GM19463 (cell line): Measurements from ENCODE around the gene MAU2.

Experiments used
- ATAC-seq: cut with Tn5 transposase; IDR thresholded peaks from one replicate; pipeline ENCODE4 v1.9.1; 2021; ENCODE audit warnings: mild to moderate bottlenecking, moderate library complexity; ENCODE audit not compliant: unreplicated experiment

Gene MAU2, protein sequence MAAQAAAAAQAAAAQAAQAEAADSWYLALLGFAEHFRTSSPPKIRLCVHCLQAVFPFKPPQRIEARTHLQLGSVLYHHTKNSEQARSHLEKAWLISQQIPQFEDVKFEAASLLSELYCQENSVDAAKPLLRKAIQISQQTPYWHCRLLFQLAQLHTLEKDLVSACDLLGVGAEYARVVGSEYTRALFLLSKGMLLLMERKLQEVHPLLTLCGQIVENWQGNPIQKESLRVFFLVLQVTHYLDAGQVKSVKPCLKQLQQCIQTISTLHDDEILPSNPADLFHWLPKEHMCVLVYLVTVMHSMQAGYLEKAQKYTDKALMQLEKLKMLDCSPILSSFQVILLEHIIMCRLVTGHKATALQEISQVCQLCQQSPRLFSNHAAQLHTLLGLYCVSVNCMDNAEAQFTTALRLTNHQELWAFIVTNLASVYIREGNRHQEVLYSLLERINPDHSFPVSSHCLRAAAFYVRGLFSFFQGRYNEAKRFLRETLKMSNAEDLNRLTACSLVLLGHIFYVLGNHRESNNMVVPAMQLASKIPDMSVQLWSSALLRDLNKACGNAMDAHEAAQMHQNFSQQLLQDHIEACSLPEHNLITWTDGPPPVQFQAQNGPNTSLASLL

DNA sequence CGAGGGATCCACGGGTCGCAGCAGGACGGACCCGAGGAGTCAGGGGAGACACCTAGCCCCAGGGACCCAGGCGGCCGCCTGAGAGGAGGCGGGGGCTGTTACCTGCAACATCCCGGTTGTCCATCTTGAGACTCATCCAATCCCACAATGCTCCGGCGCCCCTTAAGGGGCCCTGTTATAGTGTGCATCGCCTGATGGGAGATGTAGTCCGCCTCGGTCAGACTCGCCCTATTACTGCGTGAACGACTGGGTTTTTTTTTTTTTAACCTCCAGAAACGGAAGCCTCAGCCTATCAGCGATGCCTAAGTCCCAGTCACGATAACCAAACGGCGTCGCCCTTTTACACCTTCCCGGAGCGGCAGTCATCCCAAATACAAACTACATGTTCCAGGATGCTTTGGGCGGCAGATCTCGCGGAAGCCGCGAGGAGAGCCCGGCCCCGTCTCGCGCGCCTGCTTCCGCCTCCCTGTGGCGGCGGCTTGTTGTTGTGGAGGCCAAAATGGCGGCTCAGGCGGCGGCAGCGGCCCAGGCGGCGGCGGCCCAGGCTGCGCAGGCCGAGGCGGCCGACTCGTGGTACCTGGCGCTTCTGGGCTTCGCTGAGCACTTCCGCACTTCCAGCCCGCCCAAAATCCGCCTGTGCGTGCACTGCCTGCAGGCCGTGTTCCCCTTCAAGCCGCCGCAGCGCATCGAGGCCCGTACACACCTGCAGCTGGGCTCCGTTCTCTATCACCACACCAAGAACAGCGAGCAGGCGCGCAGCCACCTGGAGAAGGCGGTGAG lies at the start of gene MAU2, which contains the start of gene SUGP1:
MAU2 (plus strand) TSS at position 469 of the 780 bp plus-strand sequence; CDS start at position 500, 31 bp downstream.
SUGP1 (minus strand) TSS at position 149 of the 780 bp plus-strand sequence; CDS start at position 136, 13 bp downstream.
- peak; percentile 92 for ATAC-seq

DNA sequence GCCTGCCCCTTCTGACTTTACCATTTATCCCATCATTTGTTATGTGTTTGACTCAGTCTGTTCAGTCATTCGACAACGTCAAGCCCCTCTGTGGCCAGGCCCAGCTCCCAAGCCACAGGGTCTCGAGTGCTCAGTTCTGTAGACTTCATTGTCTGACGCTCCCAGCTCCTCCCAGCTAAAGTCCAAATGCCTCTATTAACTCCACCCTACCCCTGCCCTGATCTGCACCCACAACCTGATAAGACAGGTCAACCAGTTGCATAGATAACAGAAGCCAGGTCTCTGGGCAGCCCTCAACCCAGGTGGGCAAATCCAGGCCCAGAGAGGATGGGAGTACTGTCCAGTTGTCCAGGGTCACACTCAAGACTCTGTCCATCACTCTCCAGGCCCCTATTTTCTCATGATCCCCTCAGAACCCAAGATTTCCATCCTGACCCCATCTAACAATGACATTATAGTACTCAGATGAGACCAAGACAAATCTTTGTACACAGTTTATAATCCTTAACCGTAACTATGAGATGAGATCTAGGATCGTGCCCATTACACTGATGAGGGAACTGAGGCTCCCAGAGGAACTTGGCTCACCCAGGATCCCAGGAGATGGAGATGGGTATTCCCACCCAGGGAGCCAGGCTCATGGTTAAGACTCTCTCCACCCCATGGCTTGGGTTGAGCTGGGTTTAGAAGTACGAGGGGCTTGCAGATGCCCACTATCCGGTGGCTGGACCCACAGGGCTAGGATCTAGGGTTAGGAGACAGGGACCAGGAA lies 48.6 kb upstream of the MAU2 start:
- no peak for ATAC-seq

DNA sequence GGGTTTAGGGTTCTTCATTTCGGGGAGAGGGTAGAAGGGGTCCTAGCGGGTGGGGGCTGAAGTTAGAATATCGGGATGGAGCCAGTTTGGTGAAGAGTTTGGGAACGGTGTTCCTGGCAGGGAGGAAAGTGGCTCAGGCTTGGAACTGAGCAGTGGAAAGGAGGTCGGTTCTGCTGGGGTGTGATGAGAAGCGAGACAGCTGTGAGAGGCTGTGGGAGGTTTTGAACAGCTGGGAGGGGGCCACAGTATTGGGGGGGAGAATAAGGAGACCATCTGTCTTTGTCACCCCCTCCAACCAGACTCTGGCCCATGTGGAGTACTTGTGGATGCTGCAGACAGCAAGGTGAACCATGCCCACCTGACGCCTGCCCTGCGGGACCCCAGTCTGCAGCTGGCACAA lies 46.5 kb upstream of the MAU2 start:
- ATAC-seq = no peak

DNA sequence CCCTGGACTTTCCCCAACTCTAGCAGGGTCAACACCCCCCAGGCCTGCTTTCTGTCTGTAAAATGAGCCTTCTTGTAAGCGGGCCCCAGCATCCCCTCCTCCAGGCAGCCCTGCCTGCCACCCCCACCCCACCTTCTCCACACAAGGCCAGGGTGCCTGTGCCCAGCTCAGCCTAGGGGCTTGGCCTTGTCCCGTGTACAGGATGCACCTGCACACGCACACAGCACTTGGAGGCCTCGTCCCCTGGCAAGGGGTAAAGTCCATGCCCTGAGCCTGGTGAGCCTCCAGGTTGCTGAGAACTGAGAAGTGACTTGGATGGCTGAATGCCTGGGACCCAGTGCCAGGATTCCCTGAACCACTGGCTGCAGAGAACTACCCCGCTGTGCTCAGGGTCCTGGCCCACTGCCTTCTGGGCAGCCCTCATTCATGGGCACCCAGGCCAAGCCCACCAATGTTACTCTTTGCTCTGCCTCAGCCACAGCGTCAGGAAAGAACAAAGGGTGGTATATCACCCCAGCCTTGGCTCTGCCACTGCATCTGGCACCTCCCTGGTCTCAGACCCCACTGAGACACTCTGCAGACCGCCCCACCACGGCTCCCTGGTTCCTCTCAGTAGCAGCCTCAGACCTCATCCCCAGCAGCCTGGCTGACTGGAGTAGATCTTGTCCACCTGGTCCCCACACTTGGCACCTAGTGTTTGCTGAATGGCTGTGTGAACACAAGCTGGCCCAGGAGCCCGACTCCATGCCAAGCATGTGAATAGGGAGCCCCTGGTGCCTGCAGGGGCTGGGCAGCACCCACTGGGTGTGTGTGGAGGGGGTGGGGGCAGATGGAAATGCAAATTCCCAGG lies 45.7 kb upstream of the MAU2 start:
- no peak for ATAC-seq

DNA sequence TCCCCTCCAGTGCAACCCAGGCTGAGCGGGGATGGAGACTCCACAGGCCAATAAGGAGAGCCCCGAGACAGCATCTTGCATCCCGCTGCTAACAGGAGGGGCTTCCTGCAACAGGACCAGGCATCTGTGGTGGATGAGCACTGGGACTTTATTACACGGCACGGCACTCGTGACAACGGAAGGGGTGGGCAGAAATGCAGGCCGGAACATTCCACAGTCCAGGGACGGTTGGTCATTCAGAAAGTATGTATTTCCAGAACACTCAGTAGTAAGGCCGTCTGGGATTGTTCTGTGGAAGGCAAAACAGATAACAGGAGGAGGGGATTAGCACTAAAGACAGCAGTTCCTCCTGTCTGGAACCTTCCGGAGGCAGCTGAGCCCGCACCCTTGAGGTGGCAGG lies 44.2 kb upstream of the MAU2 start:
- ATAC-seq = no peak

DNA sequence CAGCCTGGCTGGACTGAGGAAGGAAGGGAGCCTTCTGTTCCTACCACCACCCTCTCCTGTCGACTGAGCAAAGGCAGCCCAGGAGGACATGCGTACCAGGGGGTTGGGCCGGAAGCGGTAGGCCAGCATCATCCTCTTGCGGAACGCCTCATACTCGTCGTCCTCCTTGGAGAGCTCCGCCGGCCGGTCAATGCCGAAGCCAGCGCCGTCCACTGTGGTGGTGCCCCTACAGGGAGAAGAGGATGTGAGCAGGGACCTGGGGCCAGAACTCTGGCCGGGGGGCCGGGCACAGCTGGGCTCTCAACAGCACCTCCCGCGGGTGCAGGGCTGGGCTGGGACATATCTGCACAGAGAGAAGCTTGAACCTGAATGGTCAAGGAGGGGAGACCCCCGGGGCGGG lies 43.8 kb upstream of the MAU2 start:
- no peak for ATAC-seq

DNA sequence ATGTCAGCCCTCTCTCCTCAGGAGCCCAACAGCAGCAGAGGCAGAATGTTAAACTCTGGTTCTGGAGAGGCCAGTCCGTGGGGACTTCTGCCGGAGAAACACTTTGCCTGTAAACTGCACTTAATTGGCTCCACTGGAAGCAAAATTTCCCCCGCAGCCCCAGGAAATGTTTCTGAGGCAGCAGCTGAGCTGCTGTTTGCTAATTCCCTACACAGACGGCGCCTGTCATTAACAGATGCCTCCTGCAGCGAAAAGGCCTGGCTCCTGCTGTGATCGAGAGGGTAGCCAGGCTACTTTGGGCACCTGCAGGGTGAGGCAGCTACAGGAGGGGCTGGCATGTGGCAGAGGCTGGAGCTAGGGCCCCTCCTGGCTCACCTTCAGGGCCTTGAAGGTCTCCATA lies 42.3 kb upstream of the MAU2 start:
- ATAC-seq = no peak

DNA sequence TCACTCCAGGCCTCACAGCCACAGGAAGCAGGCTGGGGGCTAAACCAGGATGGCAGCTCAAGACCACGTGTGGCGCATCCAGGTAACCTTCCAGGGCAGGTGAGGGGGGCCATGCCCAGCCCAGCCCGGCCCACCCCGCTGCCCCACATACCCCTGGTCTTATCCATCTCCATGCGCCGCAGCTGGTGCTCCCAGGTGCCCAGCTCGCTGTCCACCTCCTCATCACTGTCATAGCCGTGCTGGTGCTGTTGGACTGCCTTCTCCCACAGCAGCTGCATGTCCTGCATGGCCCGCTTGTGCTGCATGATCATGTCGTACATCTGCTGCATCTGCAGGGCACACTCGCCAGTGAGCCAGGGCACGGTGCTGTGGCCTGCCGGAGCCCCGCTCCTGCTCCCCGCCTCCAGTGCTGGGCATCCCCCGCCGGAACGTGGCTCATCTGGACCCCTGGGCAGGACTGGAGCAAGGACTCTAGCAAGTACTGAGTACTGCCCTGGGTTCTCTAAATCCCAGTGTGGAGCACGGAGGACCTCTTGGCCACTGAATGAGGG lies 41.5 kb upstream of the MAU2 start:
- no peak for ATAC-seq

DNA sequence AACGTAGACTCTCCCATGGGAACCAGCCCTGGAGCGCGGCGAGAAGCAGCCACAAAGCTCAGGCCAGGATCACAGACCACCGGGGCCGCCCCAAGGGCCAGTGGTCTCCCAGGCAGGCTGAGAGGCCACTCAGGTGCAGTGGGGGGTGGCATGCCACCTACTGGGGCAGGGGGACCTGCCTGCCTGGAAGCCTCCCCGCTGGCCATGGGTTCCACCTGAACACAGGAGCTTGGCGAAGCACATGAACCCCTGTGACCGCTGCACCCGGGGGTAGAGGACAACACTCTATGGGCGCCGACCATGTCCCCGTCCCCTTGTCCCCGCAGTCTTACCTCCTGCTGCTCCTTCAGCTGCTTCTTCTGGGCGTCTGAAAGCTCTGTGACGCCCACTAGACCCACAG lies 40.8 kb upstream of the MAU2 start:
- no peak for ATAC-seq

DNA sequence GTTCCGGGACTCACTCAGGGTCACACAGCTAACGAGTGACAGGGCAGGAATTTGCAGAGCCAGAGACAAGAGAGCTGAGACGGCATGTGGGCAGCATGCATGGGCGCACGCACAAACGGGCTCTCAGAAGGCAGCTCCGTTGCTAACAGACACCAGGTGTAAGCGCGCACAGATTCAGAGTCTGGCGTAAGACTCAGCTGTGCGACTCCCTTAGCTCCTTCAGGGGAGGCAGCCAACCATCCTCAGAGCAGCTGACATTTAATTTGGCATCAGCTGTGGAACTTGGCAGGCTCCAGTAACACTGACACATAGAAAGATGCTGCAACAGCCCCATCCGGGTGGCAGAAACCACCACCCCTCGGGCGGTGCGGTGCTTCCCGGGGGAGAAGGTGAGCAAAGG lies 40.1 kb upstream of the MAU2 start:
- ATAC-seq = no peak

DNA sequence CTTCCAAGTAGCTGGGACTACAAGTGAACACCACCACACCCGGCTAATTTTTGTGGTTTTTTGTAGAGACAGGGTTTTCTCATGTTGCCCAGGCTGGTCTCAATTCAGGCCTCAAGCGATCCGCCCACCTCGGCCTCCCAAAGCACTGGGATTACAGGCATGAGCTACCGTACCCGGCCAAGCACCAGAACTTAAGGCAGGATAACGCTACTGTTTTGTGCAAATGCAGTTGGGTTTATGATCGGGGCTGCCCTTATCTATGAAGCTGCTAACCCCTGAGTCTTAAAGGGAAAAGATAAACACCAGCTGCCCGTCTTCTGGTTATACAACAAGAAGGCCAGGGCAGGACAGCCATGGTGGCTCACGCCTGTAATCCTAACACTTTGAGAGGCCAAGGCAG lies 34.9 kb upstream of the MAU2 start:
- no peak for ATAC-seq

DNA sequence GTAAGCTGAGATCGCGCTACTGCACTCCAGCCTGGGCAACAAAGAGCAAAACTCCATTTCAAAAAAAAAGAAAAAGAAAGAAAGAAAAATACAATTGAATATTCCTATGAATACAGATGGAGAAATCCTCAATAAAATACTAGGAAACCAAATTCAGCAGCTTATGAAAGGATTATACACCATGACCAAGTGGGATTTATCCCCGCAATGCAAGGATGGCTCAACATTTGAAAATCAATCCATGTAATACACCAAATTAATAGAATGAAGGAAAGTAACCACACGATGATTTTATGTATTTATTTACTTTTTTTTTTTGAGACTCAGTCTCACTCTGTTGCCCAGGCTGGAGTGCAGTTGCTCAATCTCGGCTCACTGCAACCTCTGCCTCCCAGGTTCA lies 28.0 kb upstream of the MAU2 start:
- ATAC-seq = no peak

DNA sequence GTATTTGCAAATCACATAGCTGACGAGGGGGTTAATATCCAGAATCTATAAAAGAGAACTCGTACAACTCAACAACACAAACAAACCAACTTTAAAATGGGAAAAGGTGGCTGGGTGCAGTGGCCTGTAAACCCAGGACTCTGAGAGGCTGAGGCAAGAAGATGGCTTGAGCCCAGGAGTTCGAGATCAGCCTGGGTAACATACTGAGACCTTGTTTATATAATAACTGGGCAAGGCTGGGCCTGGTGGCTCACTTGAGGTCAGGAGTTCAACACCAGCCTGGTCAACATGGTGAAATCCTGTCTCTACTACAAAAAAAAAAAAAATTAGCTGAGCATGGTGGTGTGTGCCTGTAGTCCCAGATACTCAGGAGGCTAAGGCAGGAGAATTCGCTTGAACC lies 25.7 kb upstream of the MAU2 start:
- ATAC-seq = no peak

DNA sequence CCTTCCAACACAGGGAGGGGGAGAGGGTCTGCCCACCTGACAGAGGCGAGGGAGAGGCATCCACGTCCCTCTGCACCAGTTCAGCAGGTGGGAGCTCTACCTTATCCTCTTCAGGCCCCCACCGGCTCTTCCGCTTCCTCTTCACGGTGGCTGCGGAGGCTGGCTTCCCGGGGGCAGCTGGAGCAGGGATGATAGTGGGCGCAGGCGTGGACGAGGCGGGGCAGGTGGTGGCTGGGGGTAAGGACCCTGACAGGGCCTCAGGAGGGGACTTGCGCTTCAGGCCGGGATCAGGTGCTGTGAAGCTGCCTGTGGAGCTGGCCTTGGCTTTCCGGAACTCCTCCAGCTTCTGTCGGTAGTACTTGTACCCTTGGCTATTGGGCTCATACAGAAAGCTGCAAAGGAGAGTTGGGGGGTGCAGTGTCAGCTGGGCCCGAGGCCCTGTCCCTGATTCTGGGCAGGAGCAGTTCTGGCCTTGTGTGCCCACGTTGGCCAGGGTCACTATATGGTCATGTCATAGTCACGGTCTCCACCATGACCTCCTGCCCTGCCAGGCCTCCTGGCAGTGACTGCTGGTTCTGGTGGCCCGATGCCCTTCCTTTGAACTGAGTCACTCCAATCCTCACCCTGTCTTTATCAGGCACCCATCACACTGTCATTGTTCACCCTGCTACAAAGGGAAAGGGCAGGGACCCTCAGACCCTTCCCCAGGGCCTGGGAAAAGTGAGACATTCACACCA lies 23.5 kb upstream of the MAU2 start:
- no peak for ATAC-seq

DNA sequence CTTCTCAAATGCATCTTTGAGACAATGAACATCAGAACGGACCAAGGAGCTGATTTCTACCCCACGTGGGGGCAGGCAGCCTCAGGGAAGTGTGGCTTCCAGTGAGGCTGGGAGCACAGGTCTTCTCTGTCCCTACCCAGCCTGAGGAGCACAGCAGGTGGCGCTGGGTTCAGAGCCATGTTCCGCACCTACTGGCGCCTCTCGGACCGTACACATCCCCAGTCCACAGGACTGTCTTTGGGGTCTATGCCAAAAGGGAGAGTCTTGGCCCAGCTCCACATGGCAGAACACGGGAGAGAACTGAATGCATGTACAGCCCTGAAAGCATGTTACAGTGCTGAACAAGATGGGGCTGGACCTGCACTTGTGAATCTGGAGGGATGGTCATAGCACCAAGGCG lies 22.9 kb upstream of the MAU2 start:
- ATAC-seq = no peak

DNA sequence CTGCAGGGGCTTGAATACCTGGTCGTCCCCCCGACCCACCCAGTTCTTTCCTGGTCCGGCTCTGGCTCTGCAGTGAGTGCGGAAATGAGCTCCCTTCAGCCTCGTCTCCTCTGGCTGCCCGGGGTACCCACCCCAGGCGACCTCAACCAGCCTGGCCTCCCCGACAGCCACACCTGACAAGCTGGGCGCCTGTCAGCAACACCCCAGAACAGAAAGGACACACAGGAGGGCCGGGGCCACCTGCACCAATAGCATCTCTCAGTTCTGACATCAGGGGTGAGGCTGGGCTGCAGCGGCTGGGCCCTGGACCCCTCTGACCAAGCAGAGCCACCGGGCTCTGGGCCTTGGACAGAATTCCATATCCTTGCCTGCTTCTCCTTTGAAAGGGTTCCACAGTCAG lies 20.0 kb upstream of the MAU2 start:
- no peak for ATAC-seq

DNA sequence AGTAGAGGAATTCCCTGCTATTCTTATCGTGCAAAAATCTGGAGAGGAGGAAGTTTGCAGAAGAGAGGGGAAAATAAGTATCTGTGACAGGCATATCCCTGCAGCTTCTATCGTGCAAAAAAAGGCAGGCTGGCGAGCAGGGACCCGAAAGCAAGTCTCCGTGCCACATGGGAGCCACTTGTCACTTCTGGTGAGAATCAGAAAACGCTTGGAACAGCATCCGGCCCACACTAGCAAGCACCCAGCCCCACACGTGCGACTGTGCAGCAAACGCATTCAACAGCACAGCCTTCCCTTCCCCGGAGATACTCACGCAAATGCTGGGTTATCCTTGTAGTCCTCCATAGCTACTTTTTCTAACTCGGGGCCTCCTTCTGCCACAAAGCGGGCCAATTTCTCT lies 17.2 kb upstream of the MAU2 start:
- ATAC-seq = no peak

DNA sequence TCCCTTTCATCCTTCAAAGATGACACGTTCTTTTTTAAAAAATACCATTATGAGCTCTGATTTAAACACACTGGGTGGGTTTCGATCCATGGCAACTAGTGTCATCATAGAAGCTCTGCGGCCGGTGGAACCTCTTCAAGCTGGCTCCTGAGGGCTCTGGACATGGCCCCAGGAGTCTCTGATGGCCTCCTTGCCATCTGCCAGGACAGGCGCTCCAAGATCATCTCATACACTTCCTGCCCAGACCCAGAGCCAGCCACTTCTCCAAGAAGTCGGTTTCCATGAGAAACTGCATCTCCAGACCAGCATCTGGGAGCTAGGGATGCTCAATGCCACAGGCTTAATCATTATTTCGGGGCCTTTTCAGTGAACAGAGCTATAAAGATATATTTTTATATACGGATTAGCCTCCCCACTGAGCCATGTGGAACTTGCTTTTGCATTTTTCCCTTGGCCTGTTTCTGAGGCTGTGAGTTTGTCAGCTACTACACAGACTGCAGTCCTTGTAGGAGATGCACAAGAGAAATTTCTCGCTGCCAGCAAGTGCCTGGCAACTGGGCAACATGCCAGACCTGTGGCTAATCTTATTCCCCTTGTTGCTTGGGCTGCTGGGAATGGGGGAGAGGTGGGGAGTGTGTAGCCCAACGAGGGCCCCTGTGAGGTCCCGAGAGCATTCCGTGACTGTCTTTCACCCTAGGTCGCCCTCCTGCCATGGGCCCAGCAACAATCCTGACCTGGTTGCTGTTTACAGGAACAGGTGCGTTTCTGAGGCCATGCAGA lies 16.3 kb upstream of the MAU2 start:
- no peak for ATAC-seq
